HL-60 (cell line): ENCODE measurements around the gene ASB7.

ENCODE experiments used
- DNase-seq, 2 experiments: peaks; one replicate each; pipeline ENCODE4 v3.0.0-alpha.2; 2010 to 2020; ENCODE audit warnings: low read depth in 1 of 2, low spot score in 1 of 2
- H3K27ac ChIP-seq: fragments of 250-450 bp; sonication (Bioruptor Pico); replicated peaks from 2 replicates; pipeline ENCODE4 v1.5.1; 2020; ENCODE audit warnings: mild to moderate bottlenecking, moderate library complexity
- H3K27me3 ChIP-seq: fragments of 250-450 bp; sonication (Bioruptor Pico); 2 replicates; pipeline ENCODE4 v1.5.1; 2021; ENCODE audit warnings: mild to moderate bottlenecking, moderate library complexity; ENCODE audit not compliant: insufficient read depth, poor library complexity, severe bottlenecking
- H3K4me3 ChIP-seq: replicated peaks from 2 replicates; pipeline ENCODE4 v1.5.1; 2011; ENCODE audit warnings: mild to moderate bottlenecking, control low read depth, low read length; ENCODE audit not compliant: insufficient read depth
- GABPA ChIP-seq: IDR thresholded peaks from 2 replicates; pipeline ENCODE4 v1.6.1; 2012; ENCODE audit warnings: low read depth
- POLR2AphosphoS5 ChIP-seq: IDR thresholded peaks from 2 replicates; pipeline ENCODE4 v1.6.1; 2012; ENCODE audit warnings: low read depth
- SPI1 ChIP-seq: IDR thresholded peaks from 2 replicates; pipeline ENCODE4 v1.6.1; 2012; ENCODE audit warnings: low read depth, mild to moderate bottlenecking, borderline replicate concordance
- TF ChIP-seq, protein P1 (sequence below): IDR thresholded peaks from one replicate; pipeline ENCODE4 v1.5.1; 2011; ENCODE audit warnings: low read length, control low read depth, inconsistent platforms; ENCODE audit not compliant: insufficient read depth
- TF ChIP-seq, protein P2 (sequence below): IDR thresholded peaks from 2 replicates; pipeline ENCODE4 v1.6.1; 2012; ENCODE audit warnings: low read depth; ENCODE audit not compliant: insufficient replicate concordance

ASB7 gene

DNA sequence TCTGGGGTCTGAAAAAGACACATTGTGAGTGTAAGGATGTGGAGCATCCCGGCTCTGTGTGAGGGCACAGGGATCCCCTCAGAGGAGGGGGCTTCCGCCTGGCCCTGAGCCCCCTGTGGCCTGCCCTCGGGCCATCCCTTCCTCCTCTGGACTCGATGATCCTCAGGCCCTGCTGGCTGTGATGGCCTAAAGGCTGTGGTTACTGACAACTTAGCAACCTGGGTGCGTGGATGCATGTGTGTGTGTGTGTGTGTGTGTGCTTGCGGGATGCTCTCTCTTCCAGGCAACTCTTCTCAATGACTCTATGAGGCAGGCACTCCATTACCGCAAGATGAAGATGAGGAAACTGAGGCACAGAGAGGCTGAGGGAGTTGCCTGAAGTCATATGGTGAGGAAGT is 66.0 kb downstream of the ASB7 start:
- no peak overlapping the region for H3K27ac ChIP-seq
- no peak for DNase-seq
- H3K27me3 ChIP-seq: no peaks in the 10 kb centered on the region
- TF ChIP-seq, protein P1, sequence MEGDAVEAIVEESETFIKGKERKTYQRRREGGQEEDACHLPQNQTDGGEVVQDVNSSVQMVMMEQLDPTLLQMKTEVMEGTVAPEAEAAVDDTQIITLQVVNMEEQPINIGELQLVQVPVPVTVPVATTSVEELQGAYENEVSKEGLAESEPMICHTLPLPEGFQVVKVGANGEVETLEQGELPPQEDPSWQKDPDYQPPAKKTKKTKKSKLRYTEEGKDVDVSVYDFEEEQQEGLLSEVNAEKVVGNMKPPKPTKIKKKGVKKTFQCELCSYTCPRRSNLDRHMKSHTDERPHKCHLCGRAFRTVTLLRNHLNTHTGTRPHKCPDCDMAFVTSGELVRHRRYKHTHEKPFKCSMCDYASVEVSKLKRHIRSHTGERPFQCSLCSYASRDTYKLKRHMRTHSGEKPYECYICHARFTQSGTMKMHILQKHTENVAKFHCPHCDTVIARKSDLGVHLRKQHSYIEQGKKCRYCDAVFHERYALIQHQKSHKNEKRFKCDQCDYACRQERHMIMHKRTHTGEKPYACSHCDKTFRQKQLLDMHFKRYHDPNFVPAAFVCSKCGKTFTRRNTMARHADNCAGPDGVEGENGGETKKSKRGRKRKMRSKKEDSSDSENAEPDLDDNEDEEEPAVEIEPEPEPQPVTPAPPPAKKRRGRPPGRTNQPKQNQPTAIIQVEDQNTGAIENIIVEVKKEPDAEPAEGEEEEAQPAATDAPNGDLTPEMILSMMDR: no peak
- TF ChIP-seq, protein P2, sequence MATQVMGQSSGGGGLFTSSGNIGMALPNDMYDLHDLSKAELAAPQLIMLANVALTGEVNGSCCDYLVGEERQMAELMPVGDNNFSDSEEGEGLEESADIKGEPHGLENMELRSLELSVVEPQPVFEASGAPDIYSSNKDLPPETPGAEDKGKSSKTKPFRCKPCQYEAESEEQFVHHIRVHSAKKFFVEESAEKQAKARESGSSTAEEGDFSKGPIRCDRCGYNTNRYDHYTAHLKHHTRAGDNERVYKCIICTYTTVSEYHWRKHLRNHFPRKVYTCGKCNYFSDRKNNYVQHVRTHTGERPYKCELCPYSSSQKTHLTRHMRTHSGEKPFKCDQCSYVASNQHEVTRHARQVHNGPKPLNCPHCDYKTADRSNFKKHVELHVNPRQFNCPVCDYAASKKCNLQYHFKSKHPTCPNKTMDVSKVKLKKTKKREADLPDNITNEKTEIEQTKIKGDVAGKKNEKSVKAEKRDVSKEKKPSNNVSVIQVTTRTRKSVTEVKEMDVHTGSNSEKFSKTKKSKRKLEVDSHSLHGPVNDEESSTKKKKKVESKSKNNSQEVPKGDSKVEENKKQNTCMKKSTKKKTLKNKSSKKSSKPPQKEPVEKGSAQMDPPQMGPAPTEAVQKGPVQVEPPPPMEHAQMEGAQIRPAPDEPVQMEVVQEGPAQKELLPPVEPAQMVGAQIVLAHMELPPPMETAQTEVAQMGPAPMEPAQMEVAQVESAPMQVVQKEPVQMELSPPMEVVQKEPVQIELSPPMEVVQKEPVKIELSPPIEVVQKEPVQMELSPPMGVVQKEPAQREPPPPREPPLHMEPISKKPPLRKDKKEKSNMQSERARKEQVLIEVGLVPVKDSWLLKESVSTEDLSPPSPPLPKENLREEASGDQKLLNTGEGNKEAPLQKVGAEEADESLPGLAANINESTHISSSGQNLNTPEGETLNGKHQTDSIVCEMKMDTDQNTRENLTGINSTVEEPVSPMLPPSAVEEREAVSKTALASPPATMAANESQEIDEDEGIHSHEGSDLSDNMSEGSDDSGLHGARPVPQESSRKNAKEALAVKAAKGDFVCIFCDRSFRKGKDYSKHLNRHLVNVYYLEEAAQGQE: no peak
- TF ChIP-seq GABPA (no peak), SPI1 (no peak), POLR2AphosphoS5 (no peak)
- H3K4me3 ChIP-seq: no peak overlapping the region

DNA sequence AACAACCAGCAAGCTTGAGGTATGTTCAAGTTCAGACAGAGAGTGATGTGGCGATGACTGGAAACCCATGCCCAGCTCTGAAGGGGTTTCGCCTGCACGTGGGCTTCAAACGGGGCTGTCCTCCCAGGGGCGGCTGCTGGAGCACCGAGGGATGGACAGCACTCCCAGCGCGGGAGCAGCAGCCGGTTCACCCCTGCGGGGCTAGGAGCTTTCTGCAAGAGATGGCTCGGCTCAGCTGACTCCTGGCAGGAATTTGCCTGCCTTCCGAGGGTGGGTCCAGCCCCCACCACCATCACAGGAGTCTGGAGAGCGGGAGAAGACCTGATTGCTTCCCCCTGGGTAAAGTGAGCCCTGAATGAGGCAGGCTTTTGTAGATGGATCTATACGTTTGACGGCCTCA is 66.9 kb downstream of the ASB7 start:
- Histone ChIP-seq H3K27ac (no peak overlapping the region), H3K4me3 (no peak overlapping the region), H3K27me3 (no peaks in the 10 kb centered on the region)
- TF ChIP-seq POLR2AphosphoS5 (no peak), SPI1 (no peak)
- TF ChIP-seq, protein P1: no peak
- DNase-seq: no peak

DNA sequence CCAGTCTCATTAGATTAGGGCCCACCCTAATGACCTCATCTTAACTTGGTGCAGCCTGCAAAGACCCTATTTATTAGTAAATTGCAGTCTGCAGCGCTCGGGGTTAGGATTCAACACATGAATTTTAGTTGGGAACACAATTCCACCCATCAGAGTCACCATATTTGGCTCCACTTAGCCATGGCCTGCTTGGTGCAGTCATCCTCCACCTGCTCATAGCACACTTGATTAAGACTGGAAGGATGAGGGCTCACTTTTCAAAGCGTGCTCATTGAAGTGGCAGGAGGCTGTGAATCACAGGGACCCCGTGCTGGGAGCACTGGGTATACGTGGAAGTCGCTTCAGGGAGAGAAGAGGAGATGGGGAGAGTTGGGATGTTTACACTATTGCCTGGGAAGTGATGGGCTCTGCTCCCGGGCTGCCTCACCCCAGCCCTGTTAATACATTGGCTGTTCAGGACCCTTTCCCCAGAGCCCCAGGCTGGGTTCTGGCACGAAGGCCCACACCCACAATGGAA is 68.2 kb downstream of the ASB7 start:
- Histone ChIP-seq H3K27me3 (no peaks in the 10 kb centered on the region), H3K4me3 (no peak overlapping the region), H3K27ac (no peak overlapping the region)
- no peak for DNase-seq
- no peak for TF ChIP-seq GABPA
- TF ChIP-seq POLR2AphosphoS5: no peak
- TF ChIP-seq, protein P1: no peak
- no peak for TF ChIP-seq SPI1
- TF ChIP-seq, protein P2: no peak

DNA sequence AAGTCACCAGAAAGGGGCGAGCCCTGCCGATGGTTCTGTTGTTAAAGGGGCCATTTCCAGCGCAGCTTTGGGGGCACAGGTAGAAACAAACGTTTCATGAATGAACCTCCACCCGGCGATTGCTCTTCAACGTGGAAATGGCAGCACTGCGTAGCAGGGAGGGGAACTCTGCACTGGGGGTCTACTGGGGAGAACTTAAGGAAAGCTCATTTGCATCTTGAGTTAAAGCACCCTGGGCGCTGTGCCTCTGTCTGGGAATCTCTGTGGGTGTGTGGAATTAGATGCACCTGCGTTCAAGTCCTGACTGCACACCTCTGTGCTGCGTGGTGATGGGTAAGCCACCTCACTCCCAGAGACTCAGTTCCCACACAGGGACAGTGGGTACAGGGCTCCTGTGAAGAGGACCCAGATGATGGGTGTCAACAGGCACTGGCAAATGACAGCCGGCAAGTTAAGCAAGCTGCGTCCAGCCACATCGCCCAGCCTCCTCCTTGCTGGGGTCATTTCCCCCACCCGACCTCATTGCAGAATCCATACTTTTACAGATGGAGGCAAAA is 68.8 kb downstream of the ASB7 start:
- H3K4me3 ChIP-seq: no peak overlapping the region
- no peak for TF ChIP-seq POLR2AphosphoS5
- no peak for TF ChIP-seq SPI1
- no peak for TF ChIP-seq GABPA
- TF ChIP-seq, protein P2: no peak
- TF ChIP-seq, protein P1: no peak
- DNase-seq: no peak
- H3K27me3 ChIP-seq: no peaks in the 10 kb centered on the region
- H3K27ac ChIP-seq: no peak overlapping the region
